DND-41 (cell line): ENCODE results near the gene CLEC1B.
"Not testable (repeated sequence)": the region's sequence is repeated elsewhere in the genome, so short reads cannot be mapped to it uniquely, and the experiment has no call there.

Source experiments
- ATAC-seq: fragments of 200-7000 bp; cut with Tn5 transposase; 3 replicates; pipeline ENCODE4 v1.9.1; 2021; ENCODE audit warnings: low read depth; ENCODE audit not compliant: insufficient read depth
- DNase-seq: peaks from one replicate; pipeline ENCODE4 v3.0.0-alpha.2; 2020
- H2AFZ ChIP-seq: 2 replicates; pipeline ENCODE4 v1.6.0; 2012; ENCODE audit warnings: low read depth, low read length
- H3K27ac ChIP-seq: 2 replicates; pipeline ENCODE4 v1.5.1; 2012; ENCODE audit warnings: low read length, inconsistent platforms
- H3K27me3 ChIP-seq: fragments of 200-600 bp; sonication (generic); 2 replicates; pipeline ENCODE4 v1.6.0; 2012; ENCODE audit warnings: low read length, mild to moderate bottlenecking, inconsistent platforms; ENCODE audit not compliant: insufficient read depth, poor library complexity
- H3K36me3 ChIP-seq: 2 replicates; pipeline ENCODE4 v1.5.1; 2012; ENCODE audit warnings: low read length, inconsistent platforms; ENCODE audit not compliant: insufficient read depth
- H3K4me1 ChIP-seq: 2 replicates; pipeline ENCODE4 v1.5.1; 2012; ENCODE audit warnings: mild to moderate bottlenecking, low read length; ENCODE audit not compliant: insufficient read depth
- H3K4me2 ChIP-seq: 2 replicates; pipeline ENCODE4 v1.6.0; 2012; ENCODE audit warnings: mild to moderate bottlenecking, moderate library complexity, low read length, inconsistent platforms; ENCODE audit not compliant: insufficient read depth
- H3K4me3 ChIP-seq, 2 experiments: fragments of 200-600 bp in 1 of 2; shearing (Covaris generic) in 1 of 2; 2 replicates each; pipeline ENCODE4 v1.5.1; 2012 to 2016; ENCODE audit warnings: inconsistent platforms in 2 of 2, low read length in 2 of 2, mild to moderate bottlenecking in 2 of 2, low read depth in 1 of 2, moderate library complexity in 1 of 2
- H3K79me2 ChIP-seq: 2 replicates; pipeline ENCODE4 v1.6.0; 2012; ENCODE audit warnings: low read length, inconsistent platforms; ENCODE audit not compliant: insufficient read depth
- H3K9ac ChIP-seq: 2 replicates; pipeline ENCODE4 v1.6.0; 2012; ENCODE audit warnings: low read depth, mild to moderate bottlenecking, inconsistent platforms, low read length, moderate library complexity
- H3K9me3 ChIP-seq: 2 replicates; pipeline ENCODE4 v1.5.1; 2012; ENCODE audit warnings: low read length, moderate library complexity, mild to moderate bottlenecking, inconsistent platforms; ENCODE audit not compliant: insufficient read depth, severe bottlenecking
- H4K20me1 ChIP-seq: 2 replicates; pipeline ENCODE4 v1.6.0; 2012; ENCODE audit warnings: low read length; ENCODE audit not compliant: insufficient read depth
- CTCF ChIP-seq: IDR thresholded peaks from 2 replicates; pipeline ENCODE4 v1.5.1; 2012; ENCODE audit warnings: borderline replicate concordance, low read length, moderate library complexity, mild to moderate bottlenecking; ENCODE audit not compliant: poor library complexity, severe bottlenecking; ENCODE audit errors: extremely low read depth
- EZH2 ChIP-seq: IDR thresholded peaks from 3 replicates; pipeline ENCODE4 v1.6.1; 2012; ENCODE audit warnings: borderline replicate concordance, low read depth, mild to moderate bottlenecking, moderate library complexity, low read length, inconsistent platforms; ENCODE audit not compliant: severe bottlenecking

CLEC1B gene

GRCh38 chr12:10027721-10028120 lies 28.8 kb upstream of the CLEC1B start:
- Histone ChIP-seq H3K27ac (no peak overlapping the region), H3K9ac (no peak overlapping the region), H3K4me3 (no peak overlapping the region), H3K4me2 (no peak overlapping the region), H3K36me3 (no peaks in the 10 kb centered on the region), H3K4me1 (no peaks in the 10 kb centered on the region), H2AFZ (no peak overlapping the region), H3K79me2 (no peaks in the 10 kb centered on the region), H3K27me3 (peaks cover 5% of the 10 kb centered on the region), H4K20me1 (no peaks in the 10 kb centered on the region), H3K9me3 (no peaks in the 10 kb centered on the region)
- no peak for DNase-seq
- TF ChIP-seq EZH2 (no peak), CTCF (no peak)
- ATAC-seq: no peak

- peaks cover 5% of the 10 kb centered on the region for H3K27me3 ChIP-seq
- H4K20me1 ChIP-seq: no peaks in the 10 kb centered on the region
- ATAC-seq: no peak
- H3K4me2 ChIP-seq: no peak overlapping the region
- H3K9me3 ChIP-seq: no peaks in the 10 kb centered on the region
- no peaks in the 10 kb centered on the region for H3K36me3 ChIP-seq
- no peaks in the 10 kb centered on the region for H3K4me1 ChIP-seq
- no peak overlapping the region for H2AFZ ChIP-seq
- no peak overlapping the region for H3K27ac ChIP-seq
- no peak for TF ChIP-seq CTCF
- TF ChIP-seq EZH2: no peak
- DNase-seq: no peak
- H3K9ac ChIP-seq: no peak overlapping the region
- H3K4me3 ChIP-seq: no peak overlapping the region
- no peaks in the 10 kb centered on the region for H3K79me2 ChIP-seq
Observed at GRCh38 chr12:10027311-10027710, 28.4 kb upstream of the CLEC1B start.

- ATAC-seq, DNase-seq, H3K27ac ChIP-seq, H3K4me3 ChIP-seq, H3K4me2 ChIP-seq, H3K27me3 ChIP-seq, H3K9ac ChIP-seq, H3K79me2 ChIP-seq, H4K20me1 ChIP-seq, H3K4me1 ChIP-seq, H3K9me3 ChIP-seq, H2AFZ ChIP-seq, H3K36me3 ChIP-seq: not testable (repeated sequence)
Observed at GRCh38 chr12:10026666-10027065, 27.7 kb upstream of the CLEC1B start.

- Histone ChIP-seq H3K27me3 (peaks cover 12% of the 10 kb centered on the region), H3K36me3 (no peaks in the 10 kb centered on the region), H3K9me3 (no peaks in the 10 kb centered on the region), H3K4me1 (no peaks in the 10 kb centered on the region), H2AFZ (no peak overlapping the region), H3K4me3 (no peak overlapping the region), H3K27ac (no peak overlapping the region), H4K20me1 (no peaks in the 10 kb centered on the region), H3K9ac (no peak overlapping the region), H3K4me2 (no peak overlapping the region), H3K79me2 (no peaks in the 10 kb centered on the region)
- no peak for DNase-seq
- ATAC-seq: no peak
- TF ChIP-seq EZH2 (no peak), CTCF (no peak)
Observed at GRCh38 chr12:10025236-10025635, 26.3 kb upstream of the CLEC1B start.
